Upper lobe of right lung (tissue), 1 donor: ENCODE results near the gene REG1B. TPM values are rescaled to one million over a fixed set of nuclear protein-coding genes. Genes with fewer than 3 reads are reported as not detected.

ENCODE experiments used
- ATAC-seq: fragments of 200-7000 bp; cut with Tn5 transposase; one replicate; pipeline ENCODE4 v1.9.1; 2020; ENCODE audit warnings: mild to moderate bottlenecking, moderate library complexity
- DNase-seq: peaks from one replicate; pipeline ENCODE4 v3.0.0-alpha.2; 2020
- H3K27ac ChIP-seq: fragments of 200-600 bp; one replicate; pipeline ENCODE4 v1.8.0; 2022
- H3K27me3 ChIP-seq: fragments of 200-600 bp; one replicate; pipeline ENCODE4 v1.8.0; 2022; ENCODE audit warnings: mild to moderate bottlenecking
- H3K36me3 ChIP-seq: fragments of 200-600 bp; one replicate; pipeline ENCODE4 v1.8.0; 2022
- H3K4me1 ChIP-seq: fragments of 200-600 bp; one replicate; pipeline ENCODE4 v1.8.0; 2022
- H3K4me3 ChIP-seq: fragments of 200-600 bp; one replicate; pipeline ENCODE4 v1.8.0; 2022; ENCODE audit warnings: mild to moderate bottlenecking
- H3K9me3 ChIP-seq: fragments of 200-600 bp; one replicate; pipeline ENCODE4 v1.8.0; 2022
- intact Hi-C: fragments of 100-400 bp; cut with DNase I; formaldehyde crosslinking; loops from one replicate; pipeline ENCODE4 v1.11.0; 2022
- total RNA-seq: library from RNA; stranded (reverse); fragmentation: NEBNext Ultra II Directional; extraction: Animal tissue kit (Norgen Biotek cat#: 25700); gene quantifications from one replicate; pipeline ENCODE4 v1.2.1, GENCODE V29; 2021
- TF ChIP-seq, protein P1 (sequence below): fragments of 200-600 bp; IDR thresholded peaks from one replicate; pipeline ENCODE4 v1.8.0; 2022; ENCODE audit warnings: antibody characterized with exemption
- donor health status: DM: no; HTN: yes; CAD: no; lungs with severe emphysema.

Gene REG1B
- total RNA-seq, 1 donor from 2014 or later, result not detected

DNA sequence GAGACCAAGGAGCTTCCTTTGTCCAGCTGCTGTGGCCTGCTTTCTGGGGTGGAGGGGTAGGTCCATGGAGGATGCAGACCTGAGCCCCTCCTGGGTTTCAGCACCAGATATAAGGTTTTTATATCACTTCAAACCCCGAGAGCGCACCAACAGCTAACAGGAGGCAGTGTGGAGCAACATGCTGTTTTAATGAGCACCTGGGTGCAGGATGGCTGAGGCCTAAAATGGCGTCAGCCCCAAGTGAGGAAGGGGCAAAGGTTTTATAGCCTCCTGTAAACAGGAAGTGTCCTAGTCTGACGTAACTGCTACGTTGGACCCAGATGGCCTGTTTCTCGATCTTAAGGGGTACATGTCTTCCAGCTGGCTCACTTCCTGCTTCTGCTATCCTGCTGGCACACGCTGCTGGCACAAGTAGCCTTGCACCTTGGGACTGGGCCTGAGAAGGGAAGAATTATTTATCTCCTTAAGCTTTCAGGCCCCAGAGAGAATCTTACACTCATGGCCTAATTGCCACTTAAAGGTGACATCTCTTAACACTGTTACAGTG is 11.4 kb upstream of the REG1B start:
- ATAC-seq (no peak), DNase-seq (no peak)
- no peaks in the 10 kb centered on the region for H3K27me3 ChIP-seq

DNA sequence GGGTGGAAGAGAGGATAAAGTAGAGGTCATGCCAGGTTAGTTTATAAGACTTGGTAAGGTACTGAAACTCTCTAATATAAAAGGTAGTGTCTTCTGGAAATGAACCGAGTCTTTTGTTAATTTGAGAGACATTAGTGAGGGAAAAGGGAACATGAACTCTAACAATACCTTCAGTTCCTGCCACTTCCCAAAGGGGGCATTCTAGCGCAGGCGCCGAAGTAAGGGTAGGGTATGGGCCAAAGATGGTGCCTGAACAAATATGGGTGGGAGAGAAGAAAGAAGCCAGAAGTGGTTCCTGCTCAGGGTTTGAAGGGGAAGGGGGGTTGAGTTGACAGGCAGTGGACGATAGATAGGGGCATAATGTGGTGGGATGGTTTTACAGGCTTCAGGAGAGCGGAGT is 10.1 kb upstream of the REG1B start:
- Histone ChIP-seq H3K27ac (no peak overlapping the region), H3K27me3 (no peaks in the 10 kb centered on the region), H3K4me1 (no peaks in the 10 kb centered on the region), H3K9me3 (peaks cover 8% of the 10 kb centered on the region), H3K36me3 (no peaks in the 10 kb centered on the region), H3K4me3 (no peak overlapping the region)
- no peak for ATAC-seq
- intact Hi-C loops, result no loop called here
- TF ChIP-seq, protein P1, sequence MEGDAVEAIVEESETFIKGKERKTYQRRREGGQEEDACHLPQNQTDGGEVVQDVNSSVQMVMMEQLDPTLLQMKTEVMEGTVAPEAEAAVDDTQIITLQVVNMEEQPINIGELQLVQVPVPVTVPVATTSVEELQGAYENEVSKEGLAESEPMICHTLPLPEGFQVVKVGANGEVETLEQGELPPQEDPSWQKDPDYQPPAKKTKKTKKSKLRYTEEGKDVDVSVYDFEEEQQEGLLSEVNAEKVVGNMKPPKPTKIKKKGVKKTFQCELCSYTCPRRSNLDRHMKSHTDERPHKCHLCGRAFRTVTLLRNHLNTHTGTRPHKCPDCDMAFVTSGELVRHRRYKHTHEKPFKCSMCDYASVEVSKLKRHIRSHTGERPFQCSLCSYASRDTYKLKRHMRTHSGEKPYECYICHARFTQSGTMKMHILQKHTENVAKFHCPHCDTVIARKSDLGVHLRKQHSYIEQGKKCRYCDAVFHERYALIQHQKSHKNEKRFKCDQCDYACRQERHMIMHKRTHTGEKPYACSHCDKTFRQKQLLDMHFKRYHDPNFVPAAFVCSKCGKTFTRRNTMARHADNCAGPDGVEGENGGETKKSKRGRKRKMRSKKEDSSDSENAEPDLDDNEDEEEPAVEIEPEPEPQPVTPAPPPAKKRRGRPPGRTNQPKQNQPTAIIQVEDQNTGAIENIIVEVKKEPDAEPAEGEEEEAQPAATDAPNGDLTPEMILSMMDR, result no peak
- DNase-seq, result no peak

More for the DNA sequence above, 11.4 kb upstream of the REG1B start:
- TF ChIP-seq, protein P1, result no peak
- intact Hi-C loops, result no loop called here
- H3K36me3 ChIP-seq, result no peaks in the 10 kb centered on the region
- no peak overlapping the region for H3K27ac ChIP-seq
- no peaks in the 10 kb centered on the region for H3K4me1 ChIP-seq
- peaks cover 8% of the 10 kb centered on the region for H3K9me3 ChIP-seq
- no peak overlapping the region for H3K4me3 ChIP-seq

DNA sequence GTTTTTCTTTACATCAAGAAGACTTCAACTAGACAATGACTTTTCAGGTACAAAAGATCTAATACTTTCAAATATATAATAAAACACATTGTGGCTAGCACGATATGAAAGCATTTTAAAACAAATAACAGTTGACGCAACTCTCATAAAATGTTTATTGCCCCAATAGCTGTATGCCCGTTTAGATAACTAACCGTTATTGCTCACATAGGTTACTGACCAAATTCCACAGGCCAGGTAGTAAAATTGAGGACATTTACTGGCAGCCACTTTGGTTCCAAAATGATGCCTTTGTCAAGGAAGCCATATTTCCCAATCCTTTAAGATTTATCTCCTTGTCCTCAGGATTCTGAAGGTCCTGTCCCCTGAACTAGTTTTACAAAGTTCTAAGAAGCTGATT is 2.9 kb upstream of the REG1B start:
- ATAC-seq, result no peak
- H3K4me3 ChIP-seq, result no peak overlapping the region
- H3K27ac ChIP-seq, result no peak overlapping the region
- no peaks in the 10 kb centered on the region for H3K4me1 ChIP-seq
- TF ChIP-seq, protein P1, result no peak
- intact Hi-C loops, result no loop called here
- DNase-seq, result no peak
- H3K27me3 ChIP-seq, result no peaks in the 10 kb centered on the region
- no peaks in the 10 kb centered on the region for H3K36me3 ChIP-seq
- H3K9me3 ChIP-seq, result no peaks in the 10 kb centered on the region

DNA sequence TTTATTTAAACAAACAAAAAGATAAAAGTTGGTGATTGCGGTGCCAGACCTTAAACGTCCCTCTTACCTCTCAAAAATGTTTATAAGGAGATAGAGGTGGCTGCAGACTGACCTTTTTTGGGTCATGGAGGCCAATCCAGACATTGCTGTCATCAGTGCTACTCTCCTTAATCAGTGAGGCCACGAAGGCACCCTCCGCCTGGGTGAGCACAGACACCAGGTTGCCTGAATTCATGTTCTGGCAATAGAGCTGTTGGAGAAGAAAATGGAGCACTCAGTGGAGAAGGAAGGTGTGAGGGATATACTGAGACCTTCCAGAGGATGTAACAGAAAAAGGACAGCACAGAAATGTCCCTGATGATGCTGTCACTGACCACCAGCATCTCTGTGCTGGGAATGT is 1.5 kb downstream of the REG1B start:
- no peaks in the 10 kb centered on the region for H3K4me1 ChIP-seq
- no peak for DNase-seq
- no peaks in the 10 kb centered on the region for H3K27me3 ChIP-seq
- no peaks in the 10 kb centered on the region for H3K36me3 ChIP-seq
- no peak for ATAC-seq
- H3K27ac ChIP-seq, result no peak overlapping the region
- H3K9me3 ChIP-seq, result no peaks in the 10 kb centered on the region
- intact Hi-C loops, result no loop called here
- TF ChIP-seq, protein P1, result no peak
- H3K4me3 ChIP-seq, result no peak overlapping the region

DNA sequence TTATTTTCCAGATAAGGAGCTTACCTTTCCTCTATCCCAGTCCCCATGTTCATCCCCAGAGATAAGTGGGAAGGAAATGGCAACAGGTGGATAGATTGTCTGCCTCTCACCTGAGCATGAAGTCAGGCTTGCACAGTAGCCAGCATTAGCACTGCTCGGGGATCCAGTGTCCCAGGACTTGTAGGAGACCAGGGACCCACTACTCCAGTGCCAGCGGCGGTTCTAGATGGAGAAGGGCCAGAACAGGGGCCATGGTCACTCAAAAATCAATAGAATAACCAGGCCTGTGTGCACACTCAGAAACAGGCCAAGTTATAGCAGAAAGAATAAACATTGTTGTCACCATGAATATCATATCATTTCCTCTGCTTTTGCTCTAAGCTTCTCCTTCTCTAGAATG is 2.4 kb downstream of the REG1B start:
- Histone ChIP-seq H3K27me3 (no peaks in the 10 kb centered on the region), H3K27ac (no peak overlapping the region), H3K4me1 (no peaks in the 10 kb centered on the region), H3K9me3 (no peaks in the 10 kb centered on the region), H3K36me3 (no peaks in the 10 kb centered on the region), H3K4me3 (no peak overlapping the region)
- TF ChIP-seq, protein P1, result no peak
- ATAC-seq (no peak), DNase-seq (no peak)
- intact Hi-C loops, result no loop called here
